IMR-90 (cell line): ENCODE measurements around the gene TTC19. TPM values are rescaled to one million over a fixed set of nuclear protein-coding genes. Genes with fewer than 3 reads are reported as not detected.

Experiments
- ATAC-seq: fragments of 200-7000 bp; cut with Tn5 transposase; 2 replicates; pipeline ENCODE4 v1.9.1; 2020; ENCODE audit warnings: low read depth, mild to moderate bottlenecking, moderate library complexity
- BruUV-seq: library from RNA; stranded (reverse); fragments of 400-500 nt; replicated peaks from 2 replicates; lab custom pipeline; 2021; lab: Mats Ljungman, UMichigan
- CTCF ChIA-PET: fragments of 300-600 bp; formaldehyde crosslinking; extraction: SDS; loops from one replicate; lab custom pipeline; 2021; ENCODE audit warnings: antibody characterized with exemption; lab: Yijun Ruan, JAX
- POLR2A ChIA-PET: fragments of 300-600 bp; sonication (Branson Sonifier 250); formaldehyde crosslinking; loops from one replicate; lab custom pipeline; 2022; ENCODE audit warnings: antibody characterized with exemption; ENCODE audit not compliant: unreplicated experiment; lab: Charles Lee
- DNase-seq: peaks from one replicate; pipeline ENCODE4 v3.0.0; 2013
- H2AFZ ChIP-seq: replicated peaks from 2 replicates; pipeline ENCODE3; 2013; ENCODE audit warnings: low read length, mild to moderate bottlenecking; ENCODE audit not compliant: poor library complexity
- H2AK5ac ChIP-seq: 2 replicates; pipeline ENCODE4 v1.6.1; 2013; ENCODE audit warnings: low read depth, low read length, inconsistent platforms
- H2AK9ac ChIP-seq: replicated peaks from 2 replicates; pipeline ENCODE3; 2013; ENCODE audit warnings: mild to moderate bottlenecking, low read depth, low read length, moderate library complexity; ENCODE audit not compliant: poor library complexity
- H2BK120ac ChIP-seq: 2 replicates; pipeline ENCODE4 v1.6.1; 2013; ENCODE audit warnings: low read depth, low read length, inconsistent platforms
- H2BK15ac ChIP-seq: 3 replicates; pipeline ENCODE4 v1.6.1; 2013; ENCODE audit warnings: low read depth, low read length, inconsistent platforms
- H2BK20ac ChIP-seq: 2 replicates; pipeline ENCODE4 v1.6.1; 2013; ENCODE audit warnings: low read depth, mild to moderate bottlenecking, inconsistent platforms, low read length, moderate library complexity
- H2BK5ac ChIP-seq: 2 replicates; pipeline ENCODE4 v1.6.1; 2013; ENCODE audit warnings: mild to moderate bottlenecking, low read depth, low read length, inconsistent platforms; ENCODE audit not compliant: poor library complexity, severe bottlenecking
- H3K14ac ChIP-seq: replicated peaks from 2 replicates; pipeline ENCODE4 v1.6.1; 2013; ENCODE audit warnings: low read depth, low read length, inconsistent platforms
- H3K18ac ChIP-seq: 2 replicates; pipeline ENCODE4 v1.6.1; 2013; ENCODE audit warnings: low read depth, low read length, control low read depth
- H3K23ac ChIP-seq: 2 replicates; pipeline ENCODE4 v1.6.1; 2013; ENCODE audit warnings: low read depth, low read length, inconsistent platforms
- H3K27ac ChIP-seq: 2 replicates; pipeline ENCODE4 v1.5.1; 2013; ENCODE audit warnings: mild to moderate bottlenecking, control low read depth, low read length; ENCODE audit not compliant: insufficient read depth
- H3K27me3 ChIP-seq: 2 replicates; pipeline ENCODE4 v1.6.1; 2013; ENCODE audit warnings: low read length; ENCODE audit not compliant: control insufficient read depth, insufficient read depth
- H3K36me3 ChIP-seq: 2 replicates; pipeline ENCODE4 v1.6.1; 2013; ENCODE audit warnings: low read length, mixed read lengths; ENCODE audit not compliant: control insufficient read depth, insufficient read depth
- H3K4ac ChIP-seq: 2 replicates; pipeline ENCODE4 v1.6.1; 2013; ENCODE audit warnings: low read depth, low read length, inconsistent platforms
- H3K4me1 ChIP-seq: 2 replicates; pipeline ENCODE4 v1.6.1; 2013; ENCODE audit warnings: low read length, mixed read lengths; ENCODE audit not compliant: control insufficient read depth, insufficient read depth
- H3K4me2 ChIP-seq: 2 replicates; pipeline ENCODE4 v1.6.1; 2013; ENCODE audit warnings: low read depth, mild to moderate bottlenecking, control low read depth, low read length, moderate library complexity
- H3K4me3 ChIP-seq: 2 replicates; pipeline ENCODE4 v1.5.1; 2013; ENCODE audit warnings: low read depth, mild to moderate bottlenecking, control low read depth, low read length, moderate library complexity; ENCODE audit not compliant: insufficient read depth
- H3K56ac ChIP-seq: 2 replicates; pipeline ENCODE4 v1.6.1; 2013; ENCODE audit warnings: low read length, inconsistent platforms; ENCODE audit not compliant: insufficient read depth; ENCODE audit errors: extremely low read depth
- H3K79me1 ChIP-seq, 2 experiments: 2 replicates each; pipeline ENCODE4 v1.6.1; 2013; ENCODE audit warnings: low read length in 2 of 2, inconsistent platforms in 1 of 2, low read depth in 1 of 2
- H3K9ac ChIP-seq: 2 replicates; pipeline ENCODE4 v1.6.1; 2013; ENCODE audit warnings: low read depth, low read length, control low read depth
- H3K9me1 ChIP-seq: 2 replicates; pipeline ENCODE4 v1.6.1; 2013; ENCODE audit warnings: low read length, inconsistent platforms; ENCODE audit not compliant: insufficient read depth
- H3K9me3 ChIP-seq: 2 replicates; pipeline ENCODE4 v1.6.1; 2013; ENCODE audit warnings: low read length; ENCODE audit not compliant: control insufficient read depth, insufficient read depth
- H4K20me1 ChIP-seq: 2 replicates; pipeline ENCODE4 v1.6.1; 2013; ENCODE audit warnings: low read length, inconsistent platforms; ENCODE audit not compliant: insufficient read depth
- H4K5ac ChIP-seq: 2 replicates; pipeline ENCODE4 v1.6.1; 2013; ENCODE audit warnings: mild to moderate bottlenecking, low read depth, low read length, control low read depth
- H4K8ac ChIP-seq, 2 experiments: 2 replicates each; pipeline ENCODE4 v1.6.1; 2013; ENCODE audit warnings: low read depth in 2 of 2, low read length in 2 of 2, control low read depth in 1 of 2, inconsistent platforms in 1 of 2
- H4K91ac ChIP-seq: 2 replicates; pipeline ENCODE4 v1.6.1; 2013; ENCODE audit warnings: low read depth, low read length, inconsistent platforms; ENCODE audit not compliant: insufficient read depth
- BHLHE40 ChIP-seq: fragments of 150-350 bp; IDR thresholded peaks from 2 replicates; pipeline ENCODE4 v1.6.1; 2016; ENCODE audit warnings: mild to moderate bottlenecking, low read depth, low read length
- CHD1 ChIP-seq: IDR thresholded peaks from 2 replicates; pipeline ENCODE4 v1.6.1; 2012; ENCODE audit warnings: low read depth, low read length, improper control_type of control experiment
- MAFK ChIP-seq: IDR thresholded peaks from 2 replicates; pipeline ENCODE4 v1.6.1; 2012; ENCODE audit warnings: low read depth, low read length, improper control_type of control experiment
- MAZ ChIP-seq: IDR thresholded peaks from 2 replicates; pipeline ENCODE4 v1.6.1; 2012; ENCODE audit warnings: low read depth, mild to moderate bottlenecking, low read length, improper control_type of control experiment, moderate library complexity, borderline replicate concordance
- MXI1 ChIP-seq: IDR thresholded peaks from 2 replicates; pipeline ENCODE4 v1.6.1; 2012; ENCODE audit warnings: low read depth, mild to moderate bottlenecking, low read length, moderate library complexity, borderline replicate concordance
- NFE2L2 ChIP-seq: fragments of 150-350 bp; IDR thresholded peaks from 2 replicates; pipeline ENCODE4 v1.6.1; 2016; ENCODE audit warnings: low read depth, mild to moderate bottlenecking, low read length
- POLR2A ChIP-seq: IDR thresholded peaks from 2 replicates; pipeline ENCODE4 v1.6.1; 2012; ENCODE audit warnings: mild to moderate bottlenecking, low read depth, low read length
- RAD21 ChIP-seq: IDR thresholded peaks from 2 replicates; pipeline ENCODE4 v1.6.1; 2012; ENCODE audit warnings: low read length, improper control_type of control experiment
- RCOR1 ChIP-seq: IDR thresholded peaks from 2 replicates; pipeline ENCODE4 v1.6.1; 2012; ENCODE audit warnings: mild to moderate bottlenecking, low read length, improper control_type of control experiment; ENCODE audit not compliant: insufficient replicate concordance
- RFX5 ChIP-seq: IDR thresholded peaks from 2 replicates; pipeline ENCODE4 v1.8.0; 2012; ENCODE audit warnings: low read depth, mild to moderate bottlenecking, low read length, moderate library complexity
- WGBS, 2 experiments: methylation state at CpG; one replicate each; pipeline versions ENCODE4 v1.1.5 to v1.1.7; 2013; ENCODE audit warnings: missing lambda C conversion rate in 2 of 2; ENCODE audit not compliant: insufficient read length in 1 of 2; ENCODE audit errors: extremely low coverage in 2 of 2; 5-methylcytosine and 5-hydroxymethylcytosine counted together
- dilution Hi-C: fragments of 300-500 bp; cut with HindIII; formaldehyde crosslinking; loops from one replicate; pipeline ENCODE4 v1.14.3; 2018; ENCODE audit warnings: low sequenced_read_pairs; ENCODE audit not compliant: unreplicated experiment
- in situ Hi-C: fragments of 300-500 bp; cut with MboI; formaldehyde crosslinking; loops from 3 replicates; pipeline ENCODE4 v1.14.3; 2019; ENCODE audit warnings: low sequenced_read_pairs, inconsistent platforms, mixed read lengths
- intact Hi-C: fragments of 100-400 bp; cut with micrococcal nuclease; formaldehyde crosslinking; loops from 2 replicates; pipeline ENCODE4 v1.10.0; 2022
- polyA plus RNA-seq, 3 experiments: library from polyadenylated mRNA; depleted of rRNA; stranded (reverse); fragments of >200 nt; gene quantifications; 2 replicates each; pipeline ENCODE4 v1.2.3, GENCODE V29; 2012; ENCODE audit warnings: low replicate concordance in 1 of 3
- total RNA-seq: library from RNA; depleted of rRNA; stranded (reverse); fragments of >200 nt; gene quantifications from 2 replicates; pipeline ENCODE4 v1.2.3, GENCODE V29; 2012
- TF ChIP-seq, protein P1 (sequence below): conservative IDR thresholded peaks from 2 replicates; pipeline ENCODE4 v1.5.1; 2012; ENCODE audit warnings: mild to moderate bottlenecking, low read depth, low read length, improper control_type of control experiment
- TF ChIP-seq, protein P2 (sequence below): fragments of 150-350 bp; IDR thresholded peaks from 2 replicates; pipeline ENCODE4 v1.6.1; 2017; ENCODE audit warnings: mild to moderate bottlenecking, antibody characterized with exemption, low read length, low read depth
- TF ChIP-seq, protein P3 (sequence below): fragments of 150-350 bp; IDR thresholded peaks from 2 replicates; pipeline ENCODE4 v1.6.1; 2016; ENCODE audit warnings: low read depth, mild to moderate bottlenecking, low read length, moderate library complexity, borderline replicate concordance

TTC19 gene
- total and polyA plus RNA-seq, 2 of the 4 experiments (the other 2 are of a cell fraction), result 8.3 to 12.9 TPM

DNA sequence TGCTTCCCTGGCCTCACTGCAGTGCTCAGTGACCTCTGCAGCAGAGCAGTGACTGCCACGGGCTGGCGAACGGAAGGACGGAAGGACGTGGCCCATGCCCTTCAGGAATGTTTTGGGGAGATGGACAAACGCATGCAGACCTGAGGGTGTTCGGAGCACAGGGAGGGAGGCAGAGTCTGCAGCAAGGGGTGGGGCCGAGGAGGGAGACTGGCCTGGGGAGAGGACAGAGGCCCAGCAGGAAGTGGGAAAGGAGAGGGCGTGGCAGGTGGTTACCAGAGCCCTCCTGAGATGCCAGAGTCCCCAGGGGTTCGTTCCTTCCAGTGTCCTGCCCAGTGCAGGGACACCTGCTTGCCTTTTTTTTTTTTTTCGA, 32.8 kb upstream of the TTC19 start:
- H3K18ac ChIP-seq, result peak overlapping the region; percentile 18; the same call in 1 of the 2 replicates
- H3K9ac ChIP-seq, result 0 out of 2 replicates have a peak overlapping the region, but pooled peaks have one; percentile 12
- H3K27me3 ChIP-seq, result no peaks in the 10 kb centered on the region
- peaks cover 17% of the 10 kb centered on the region for H3K4me1 ChIP-seq
- intact Hi-C loops, result no loop called here
- BruUV-seq, result no TSS peak
- H2BK15ac ChIP-seq, result 0 out of 3 replicates have a peak overlapping the region, but pooled peaks have one; percentile 20
- H3K56ac ChIP-seq, result no peak overlapping the region
- ATAC-seq, result peak; percentile 6; the same call in 1 of the 2 replicates
- H2AK5ac ChIP-seq, result peak overlapping the region; percentile 74; the same call in 1 of the 2 replicates
- peak overlapping the region; percentile 39 for H2BK120ac ChIP-seq
- no peak overlapping the region for H2BK20ac ChIP-seq
- WGBS, 2 experiments, result 79% methylated on average over 5 of the region's 11 CpGs; no CpG with 5 or more reads in 1 of the 2 experiments
- peak overlapping the region; percentile 12 for H2BK5ac ChIP-seq
- no peak overlapping the region for H3K4me3 ChIP-seq
- peak overlapping the region; percentile 74 for H3K4ac ChIP-seq
- peak overlapping the region; percentile 21 for H3K27ac ChIP-seq
- no peak overlapping the region for H3K4me2 ChIP-seq
- POLR2A ChIA-PET, result no interaction called here
- peak overlapping the region; percentile 50; the same call in 1 of the 2 replicates for H4K91ac ChIP-seq
- H4K20me1 ChIP-seq, result no peaks in the 10 kb centered on the region
- CTCF ChIA-PET, result no interaction called here
- H3K23ac ChIP-seq, result peak overlapping the region; percentile 87; the same call in 1 of the 2 replicates
- H3K79me1 ChIP-seq, result peaks cover 31 to 45% of the 10 kb centered on the region in 2 experiments
- DNase-seq, result no peak
- H4K5ac ChIP-seq, result peak overlapping the region; percentile 41; the same call in 1 of the 2 replicates
- TF ChIP-seq RAD21 (no peak), MAFK (no peak), MAZ (no peak), NFE2L2 (no peak), BHLHE40 (no peak), RCOR1 (no peak), RFX5 (no peak), POLR2A (no peak), MXI1 (no peak), CHD1 (no peak)
- TF ChIP-seq, protein P1, sequence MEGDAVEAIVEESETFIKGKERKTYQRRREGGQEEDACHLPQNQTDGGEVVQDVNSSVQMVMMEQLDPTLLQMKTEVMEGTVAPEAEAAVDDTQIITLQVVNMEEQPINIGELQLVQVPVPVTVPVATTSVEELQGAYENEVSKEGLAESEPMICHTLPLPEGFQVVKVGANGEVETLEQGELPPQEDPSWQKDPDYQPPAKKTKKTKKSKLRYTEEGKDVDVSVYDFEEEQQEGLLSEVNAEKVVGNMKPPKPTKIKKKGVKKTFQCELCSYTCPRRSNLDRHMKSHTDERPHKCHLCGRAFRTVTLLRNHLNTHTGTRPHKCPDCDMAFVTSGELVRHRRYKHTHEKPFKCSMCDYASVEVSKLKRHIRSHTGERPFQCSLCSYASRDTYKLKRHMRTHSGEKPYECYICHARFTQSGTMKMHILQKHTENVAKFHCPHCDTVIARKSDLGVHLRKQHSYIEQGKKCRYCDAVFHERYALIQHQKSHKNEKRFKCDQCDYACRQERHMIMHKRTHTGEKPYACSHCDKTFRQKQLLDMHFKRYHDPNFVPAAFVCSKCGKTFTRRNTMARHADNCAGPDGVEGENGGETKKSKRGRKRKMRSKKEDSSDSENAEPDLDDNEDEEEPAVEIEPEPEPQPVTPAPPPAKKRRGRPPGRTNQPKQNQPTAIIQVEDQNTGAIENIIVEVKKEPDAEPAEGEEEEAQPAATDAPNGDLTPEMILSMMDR, result no peak
- TF ChIP-seq, protein P2, sequence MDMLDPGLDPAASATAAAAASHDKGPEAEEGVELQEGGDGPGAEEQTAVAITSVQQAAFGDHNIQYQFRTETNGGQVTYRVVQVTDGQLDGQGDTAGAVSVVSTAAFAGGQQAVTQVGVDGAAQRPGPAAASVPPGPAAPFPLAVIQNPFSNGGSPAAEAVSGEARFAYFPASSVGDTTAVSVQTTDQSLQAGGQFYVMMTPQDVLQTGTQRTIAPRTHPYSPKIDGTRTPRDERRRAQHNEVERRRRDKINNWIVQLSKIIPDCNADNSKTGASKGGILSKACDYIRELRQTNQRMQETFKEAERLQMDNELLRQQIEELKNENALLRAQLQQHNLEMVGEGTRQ, result no peak
- TF ChIP-seq, protein P3, sequence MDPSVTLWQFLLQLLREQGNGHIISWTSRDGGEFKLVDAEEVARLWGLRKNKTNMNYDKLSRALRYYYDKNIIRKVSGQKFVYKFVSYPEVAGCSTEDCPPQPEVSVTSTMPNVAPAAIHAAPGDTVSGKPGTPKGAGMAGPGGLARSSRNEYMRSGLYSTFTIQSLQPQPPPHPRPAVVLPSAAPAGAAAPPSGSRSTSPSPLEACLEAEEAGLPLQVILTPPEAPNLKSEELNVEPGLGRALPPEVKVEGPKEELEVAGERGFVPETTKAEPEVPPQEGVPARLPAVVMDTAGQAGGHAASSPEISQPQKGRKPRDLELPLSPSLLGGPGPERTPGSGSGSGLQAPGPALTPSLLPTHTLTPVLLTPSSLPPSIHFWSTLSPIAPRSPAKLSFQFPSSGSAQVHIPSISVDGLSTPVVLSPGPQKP, result no peak
- in situ Hi-C loops, result loop anchor here (25.0 kb wide), 1 partner anchor 705 kb away; the partner anchor contains the start of gene PMP22
- 0 out of 2 replicates have a peak, but pooled peaks cover 1% of the 10 kb centered on the region for H3K36me3 ChIP-seq
- dilution Hi-C loops, result no loop called here
- H4K8ac ChIP-seq, result peak overlapping the region; percentile 23 to 81; a peak in 3 of 4 replicates
- H3K14ac ChIP-seq, result peak overlapping the region; percentile 69
- peak overlapping the region; percentile 46 for H2AFZ ChIP-seq
- peaks cover 33% of the 10 kb centered on the region for H3K9me1 ChIP-seq
- peak overlapping the region; percentile 67 for H2AK9ac ChIP-seq
- H3K9me3 ChIP-seq, result no peaks in the 10 kb centered on the region
